SK-N-DZ (cell line): ENCODE data around the gene KIAA0319L.

Experiments used
- DNase-seq: peaks from one replicate; pipeline ENCODE4 v3.0.0-alpha.2; 2015; ENCODE audit warnings: low spot score

The KIAA0319L gene

GRCh38 chr1:35447278-35447677 is 109.9 kb downstream of the KIAA0319L start:
- no peak for DNase-seq

GRCh38 chr1:35444519-35444774 is 112.8 kb downstream of the KIAA0319L start:
- DNase-seq = no peak

GRCh38 chr1:35443768-35444518 is 113.3 kb downstream of the KIAA0319L start:
- DNase-seq = no peak

DNA sequence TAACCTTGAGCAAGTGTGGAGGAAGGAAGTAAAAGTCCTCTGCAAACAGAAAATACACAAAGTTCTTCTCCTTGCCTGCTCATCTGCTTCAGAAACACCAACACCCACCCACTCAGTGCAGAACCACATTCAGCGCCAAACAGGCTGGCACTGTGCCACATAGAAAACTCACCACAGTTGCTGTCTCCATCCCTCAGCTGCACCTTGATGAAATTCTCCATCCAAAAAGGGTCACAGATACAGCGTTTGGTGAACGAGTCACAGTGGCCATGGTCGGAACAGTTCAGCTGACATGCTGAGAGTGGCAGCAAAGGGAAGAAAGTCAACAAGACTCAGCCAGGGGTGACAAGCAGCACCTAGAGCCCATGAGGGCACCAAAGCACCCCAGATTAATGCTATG is 114.5 kb downstream of the KIAA0319L start:
- DNase-seq = no peak

- DNase-seq = no peak
These were observed 115.2 kb downstream of the KIAA0319L start for GRCh38 chr1:35441926-35442579.

DNA sequence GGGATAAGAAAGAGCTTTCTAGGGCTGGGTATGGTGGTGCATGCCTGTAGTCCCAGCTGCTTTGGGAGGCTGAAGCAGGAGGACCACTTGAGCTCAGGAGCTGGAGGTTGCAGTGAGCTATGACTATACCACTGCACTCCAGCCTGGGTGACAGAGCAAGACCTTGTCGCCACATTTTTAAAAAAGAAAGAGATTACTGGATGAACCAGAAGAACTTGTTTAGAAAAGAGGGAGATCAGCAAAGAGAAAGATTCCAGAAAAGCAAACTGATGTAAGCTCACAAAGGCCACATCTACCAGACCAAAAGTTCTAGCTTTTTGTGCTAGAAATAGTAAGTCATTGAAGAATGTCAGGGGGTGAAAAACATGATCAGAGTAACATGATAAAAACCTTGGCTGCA is 117.6 kb downstream of the KIAA0319L start:
- no peak for DNase-seq

DNA sequence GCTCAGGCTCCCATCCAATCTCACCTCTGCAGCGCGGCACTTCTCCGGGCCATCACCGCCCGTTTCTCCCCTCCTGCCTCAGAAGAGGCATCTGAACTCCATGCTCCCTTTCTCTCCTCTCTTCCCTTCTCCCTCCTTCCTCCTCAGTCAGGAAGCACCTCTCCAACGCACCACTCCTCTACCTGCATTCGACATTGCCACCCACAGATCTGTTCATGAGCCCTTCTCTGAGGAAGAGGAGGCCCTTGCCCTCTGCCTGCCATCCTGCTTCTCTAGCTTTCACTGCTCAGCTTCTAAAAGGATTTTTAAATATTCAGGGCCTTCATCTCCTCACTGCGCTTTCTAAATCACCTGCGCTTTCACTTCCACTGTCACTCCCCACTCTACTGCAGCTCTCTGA is 120.0 kb downstream of the KIAA0319L start:
- DNase-seq = no peak

DNA sequence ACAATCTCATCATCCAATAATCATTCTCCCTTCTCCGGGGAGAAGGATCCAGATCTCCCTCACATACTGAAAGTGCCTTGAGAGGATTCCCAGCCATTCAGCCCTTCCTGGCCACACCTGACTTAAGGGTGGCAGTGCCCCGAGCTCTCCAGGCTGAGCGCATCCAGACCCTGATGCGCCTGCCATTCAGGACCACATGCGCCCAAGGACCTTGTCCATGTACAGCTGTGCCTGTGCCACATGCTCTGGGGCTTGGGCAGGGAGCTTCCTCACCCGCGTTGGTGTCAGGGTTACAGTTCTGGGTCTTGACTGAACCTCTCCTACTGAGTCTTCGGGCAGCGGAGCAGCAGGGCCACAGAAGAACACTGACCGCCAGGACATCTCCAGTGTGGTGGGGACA is 121.1 kb downstream of the KIAA0319L start:
- DNase-seq = no peak

DNA sequence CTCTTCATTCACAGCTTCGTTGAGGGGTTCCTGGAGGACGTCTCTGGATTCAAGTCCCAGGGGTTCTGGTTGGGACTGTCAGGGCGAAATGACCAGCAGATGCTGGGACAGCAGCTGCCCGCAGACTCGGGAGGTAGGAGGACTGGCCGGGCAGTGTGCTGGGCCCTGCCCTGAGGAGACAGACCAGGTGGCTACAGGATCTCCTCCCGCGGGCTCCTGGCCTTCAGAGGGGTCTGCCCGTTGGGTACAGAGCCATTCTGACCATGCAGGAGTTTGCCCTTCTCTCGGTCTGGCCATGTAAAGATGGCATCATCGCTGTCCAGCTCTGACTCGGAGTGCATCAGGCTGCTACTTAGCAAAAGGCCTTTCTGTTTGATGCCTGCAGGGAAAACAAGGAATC is 122.5 kb downstream of the KIAA0319L start:
- DNase-seq = no peak

GRCh38 chr1:35433714-35434113 is 123.5 kb downstream of the KIAA0319L start:
- DNase-seq = no peak

- DNase-seq = no peak
These were observed 125.0 kb downstream of the KIAA0319L start for GRCh38 chr1:35432231-35432630.

GRCh38 chr1:35431173-35431599 is 126.0 kb downstream of the KIAA0319L start:
- DNase-seq = no peak

GRCh38 chr1:35430762-35431161 is 126.4 kb downstream of the KIAA0319L start:
- DNase-seq = no peak

DNA sequence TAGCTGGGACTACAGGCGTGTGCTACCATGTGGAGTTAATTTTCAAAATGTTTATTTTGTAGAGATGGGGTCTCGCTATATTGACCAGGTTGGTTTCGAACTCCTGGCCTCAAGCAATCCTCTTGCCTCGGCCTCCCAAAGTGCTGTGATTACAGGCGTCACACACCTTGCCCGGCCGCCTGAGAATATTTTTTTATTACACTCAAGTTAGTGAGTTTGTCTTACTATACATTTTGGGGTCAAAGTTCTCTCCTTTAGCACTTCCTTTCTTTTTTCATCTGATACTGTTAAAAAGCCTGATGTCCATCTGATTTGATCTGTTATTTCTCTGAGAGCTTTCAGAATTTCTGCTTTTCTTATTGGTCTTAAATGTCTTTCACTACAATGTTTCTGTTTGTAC is 128.8 kb downstream of the KIAA0319L start:
- DNase-seq = no peak

DNA sequence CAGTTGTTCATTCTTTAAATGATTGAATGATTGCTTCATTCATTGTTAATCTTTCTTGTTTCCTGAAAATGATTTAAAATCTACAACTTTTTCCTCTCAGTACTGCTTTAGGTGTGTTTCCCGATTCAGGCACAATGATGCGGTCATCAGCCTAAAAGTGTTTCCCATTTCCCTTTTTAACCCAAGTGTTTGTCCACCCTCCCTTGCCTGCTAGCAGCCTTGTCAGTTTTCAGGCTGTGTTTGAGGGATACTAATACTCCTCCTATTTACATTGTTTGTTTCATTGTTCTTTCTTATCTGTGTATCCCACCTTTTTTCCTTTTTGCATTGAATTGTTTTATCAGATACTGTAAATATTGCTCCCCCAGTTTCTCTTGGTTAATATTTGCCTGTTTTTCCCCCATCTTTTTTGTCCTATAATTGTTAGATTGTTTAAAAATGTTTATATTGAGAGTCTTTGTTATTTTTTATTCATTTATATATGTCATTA is 131.1 kb downstream of the KIAA0319L start:
- DNase-seq = no peak

DNA sequence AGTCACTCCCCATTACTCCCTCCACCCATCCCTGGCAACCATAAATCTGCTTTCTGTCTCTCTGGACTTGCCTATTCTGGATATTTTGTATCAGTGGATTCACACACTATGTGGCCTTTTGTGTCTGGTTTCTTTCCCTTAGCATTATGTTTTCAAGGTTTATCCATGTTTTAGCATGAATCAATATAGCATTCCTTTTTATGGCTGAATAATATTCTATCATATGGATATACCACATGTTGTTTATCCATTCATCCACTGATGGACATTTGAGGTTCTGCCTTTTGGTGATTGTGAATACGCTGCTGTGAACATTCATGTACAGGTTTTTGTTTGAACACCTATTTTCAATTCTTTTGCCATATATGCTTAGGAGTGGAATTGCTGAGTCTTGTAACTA is 148.3 kb downstream of the KIAA0319L start:
- DNase-seq = no peak

DNA sequence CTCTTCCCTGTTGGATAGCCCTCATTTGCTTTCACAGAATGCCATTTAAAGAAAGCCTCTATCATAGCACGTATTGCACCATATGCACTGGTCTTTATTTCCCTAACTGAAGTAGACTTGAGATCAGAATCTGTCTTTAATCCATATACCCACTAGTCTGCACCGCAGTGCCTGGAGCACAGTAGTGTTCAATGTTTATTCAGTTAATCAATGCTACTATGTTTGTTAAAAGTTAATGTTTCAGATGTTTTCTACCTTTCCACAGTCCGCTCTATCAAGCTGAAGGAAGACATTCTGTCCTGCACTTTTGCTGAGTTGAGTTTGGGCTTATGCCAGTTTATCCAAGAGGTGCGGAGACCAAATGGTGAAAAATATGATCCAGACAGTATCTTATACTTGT is 149.5 kb downstream of the KIAA0319L start:
- no peak for DNase-seq

DNA sequence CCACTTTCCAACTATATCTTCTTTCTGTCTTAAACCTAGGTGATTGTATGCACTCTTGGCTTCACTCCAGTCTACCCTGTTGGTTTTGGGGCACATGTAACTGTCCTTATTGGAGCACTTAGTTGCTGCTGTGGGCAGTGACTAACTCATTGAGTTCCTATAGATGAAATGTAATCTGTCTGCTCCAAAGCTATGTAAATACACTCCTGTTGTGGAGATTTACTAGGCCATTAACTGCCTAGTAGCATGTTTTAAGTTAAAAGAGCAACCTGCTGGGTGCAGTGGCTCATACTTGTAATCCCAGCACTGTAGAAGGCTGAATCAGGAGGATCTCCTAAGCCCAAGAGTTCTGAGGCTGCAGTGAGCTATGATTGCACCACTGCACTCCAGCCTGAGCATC is 151.1 kb downstream of the KIAA0319L start:
- DNase-seq = no peak

- no peak for DNase-seq
These were observed 156.2 kb downstream of the KIAA0319L start for GRCh38 chr1:35401049-35401448.

GRCh38 chr1:35398739-35399138 is 158.5 kb downstream of the KIAA0319L start:
- no peak for DNase-seq

- DNase-seq = no peak
These were observed 162.8 kb downstream of the KIAA0319L start for GRCh38 chr1:35394386-35394785.

- no peak for DNase-seq
These were observed 166.4 kb downstream of the KIAA0319L start for GRCh38 chr1:35390600-35391494.
